Measurements from ENCODE around the gene FMNL3. TPM values are rescaled to one million over a fixed set of nuclear protein-coding genes. Genes with fewer than 3 reads are reported as not detected.

Gene FMNL3
- total RNA-seq, 1 donor from 2014 or later = 58.4 TPM

DNA sequence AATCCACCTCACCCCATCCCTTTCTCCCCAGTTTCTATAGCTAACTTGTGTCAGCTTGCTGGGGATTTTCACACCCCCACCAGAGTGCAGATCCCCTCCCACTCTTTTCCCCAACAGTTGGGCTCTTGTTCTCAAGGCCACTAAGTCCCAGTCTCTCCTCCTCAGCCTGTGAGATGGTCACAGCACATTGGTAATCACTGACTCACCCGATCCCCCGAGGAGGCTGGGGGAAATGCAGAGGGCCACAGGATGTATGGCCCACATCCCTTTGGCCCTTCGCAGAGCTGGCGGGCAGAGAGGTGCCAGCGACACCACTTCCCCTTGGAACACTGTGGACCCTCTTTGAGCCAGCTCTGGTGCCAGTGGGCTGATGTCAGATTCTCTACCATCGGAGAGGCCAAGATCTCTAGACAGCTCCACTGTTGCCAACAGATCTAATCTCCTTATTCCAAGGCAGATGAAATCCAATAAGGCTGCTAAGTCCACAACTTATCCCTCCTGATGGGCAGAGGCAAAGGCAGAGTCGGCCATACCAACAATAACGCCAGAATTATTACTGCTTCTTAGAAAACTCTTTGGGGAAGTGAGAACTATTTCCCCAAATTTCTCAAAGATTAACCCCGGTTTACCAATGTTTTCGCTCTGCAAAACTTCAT is 1.6 kb downstream of the FMNL3 start:
- Mint-ChIP-seq H3K4me1 (ENCODE audit: low read depth, unreplicated experiment) (peaks cover 39% of the 10 kb centered on the region), H3K27ac (ENCODE audit: unreplicated experiment) (peak overlapping the region; percentile 95)
- H3K4me2 ChIP-seq (ENCODE audit: low read length) = peak overlapping the region; percentile 91

DNA sequence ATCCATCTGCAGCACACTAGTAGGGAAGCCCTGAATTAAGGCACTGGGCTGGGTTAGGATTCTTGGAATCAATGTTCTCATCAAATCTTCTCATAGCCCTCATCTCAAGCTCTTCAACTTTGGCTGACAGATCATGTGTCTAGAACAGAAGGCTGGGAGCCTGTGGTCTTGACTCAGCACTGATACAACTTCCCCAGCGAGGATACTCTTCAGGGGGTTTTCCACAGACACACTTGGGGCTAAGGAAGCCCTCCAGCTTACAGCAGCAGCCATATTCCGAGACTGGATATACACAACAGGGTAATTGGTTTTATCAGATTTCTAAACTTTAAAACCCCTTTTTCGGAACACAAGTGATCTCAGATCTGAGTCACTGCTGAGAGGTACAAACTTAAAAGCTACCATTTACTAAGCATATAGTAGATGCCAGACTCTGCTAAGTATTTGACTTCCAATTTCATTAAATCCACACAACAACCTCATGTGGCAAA is 3.5 kb downstream of the FMNL3 start:
- TF ChIP-seq, protein P1, sequence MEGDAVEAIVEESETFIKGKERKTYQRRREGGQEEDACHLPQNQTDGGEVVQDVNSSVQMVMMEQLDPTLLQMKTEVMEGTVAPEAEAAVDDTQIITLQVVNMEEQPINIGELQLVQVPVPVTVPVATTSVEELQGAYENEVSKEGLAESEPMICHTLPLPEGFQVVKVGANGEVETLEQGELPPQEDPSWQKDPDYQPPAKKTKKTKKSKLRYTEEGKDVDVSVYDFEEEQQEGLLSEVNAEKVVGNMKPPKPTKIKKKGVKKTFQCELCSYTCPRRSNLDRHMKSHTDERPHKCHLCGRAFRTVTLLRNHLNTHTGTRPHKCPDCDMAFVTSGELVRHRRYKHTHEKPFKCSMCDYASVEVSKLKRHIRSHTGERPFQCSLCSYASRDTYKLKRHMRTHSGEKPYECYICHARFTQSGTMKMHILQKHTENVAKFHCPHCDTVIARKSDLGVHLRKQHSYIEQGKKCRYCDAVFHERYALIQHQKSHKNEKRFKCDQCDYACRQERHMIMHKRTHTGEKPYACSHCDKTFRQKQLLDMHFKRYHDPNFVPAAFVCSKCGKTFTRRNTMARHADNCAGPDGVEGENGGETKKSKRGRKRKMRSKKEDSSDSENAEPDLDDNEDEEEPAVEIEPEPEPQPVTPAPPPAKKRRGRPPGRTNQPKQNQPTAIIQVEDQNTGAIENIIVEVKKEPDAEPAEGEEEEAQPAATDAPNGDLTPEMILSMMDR (IDR thresholded peaks at IDR 0.05; ENCODE audit: insufficient read depth, low read depth, low read length) = no peak
- TF ChIP-seq EZH2 (IDR thresholded peaks at IDR 0.05; ENCODE audit: insufficient read depth, low read length) = no peak
- H2AFZ ChIP-seq (ENCODE audit: low read depth, low read length) = no peak overlapping the region
- peak overlapping the region; percentile 41 for H3K4me3 ChIP-seq (ENCODE audit: insufficient read depth, low read depth, low read length)
- peaks cover 77% of the 10 kb centered on the region for H3K79me2 ChIP-seq (ENCODE audit: insufficient read depth, low read length)
- Mint-ChIP-seq H3K27me3 (ENCODE audit: low read depth, unreplicated experiment) (peaks cover 5% of the 10 kb centered on the region), H3K27ac (ENCODE audit: unreplicated experiment) (peak overlapping the region; percentile 89), H3K4me3 (ENCODE audit: unreplicated experiment) (peak overlapping the region; percentile 74), H3K4me1 (ENCODE audit: low read depth, unreplicated experiment) (peaks cover 51% of the 10 kb centered on the region), H3K9me3 (ENCODE audit: unreplicated experiment) (peaks cover 1% of the 10 kb centered on the region), H3K36me3 (ENCODE audit: low read depth, unreplicated experiment) (peaks cover 2% of the 10 kb centered on the region)
- peak overlapping the region; percentile 38 for H3K9ac ChIP-seq (ENCODE audit: low read length)
- DNase-seq (ENCODE audit: low read depth) (peak; percentile 81), FAIRE-seq (no peak)
- H3K36me3 ChIP-seq (ENCODE audit: insufficient read depth, low read length) = no peaks in the 10 kb centered on the region
- peak overlapping the region; percentile 78 for H3K27ac ChIP-seq (ENCODE audit: low read depth, low read length)
- no peaks in the 10 kb centered on the region for H3K9me3 ChIP-seq (ENCODE audit: insufficient read depth, low read depth, low read length)
- H3K4me1 ChIP-seq (ENCODE audit: insufficient read depth, low read length) = peaks cover 56% of the 10 kb centered on the region
- peak overlapping the region; percentile 77 for H3K4me2 ChIP-seq (ENCODE audit: low read length)
- peaks cover 25% of the 10 kb centered on the region for H4K20me1 ChIP-seq (ENCODE audit: insufficient read depth, low read length)
- no peaks in the 10 kb centered on the region for H3K27me3 ChIP-seq (ENCODE audit: insufficient read depth, low read length)

More for the DNA sequence above, 1.6 kb downstream of the FMNL3 start:
- peak overlapping the region; percentile 91 for H3K9ac ChIP-seq (ENCODE audit: low read length)
- H3K4me3 ChIP-seq (ENCODE audit: insufficient read depth, low read depth, low read length) = peak overlapping the region; percentile 81
- H3K36me3 ChIP-seq (ENCODE audit: insufficient read depth, low read length) = no peaks in the 10 kb centered on the region
- no peaks in the 10 kb centered on the region for H3K9me3 ChIP-seq (ENCODE audit: insufficient read depth, low read depth, low read length)
- peak overlapping the region; percentile 89 for H3K4me3 Mint-ChIP-seq (ENCODE audit: unreplicated experiment)
- H3K9me3 Mint-ChIP-seq (ENCODE audit: unreplicated experiment) = no peaks in the 10 kb centered on the region
- H3K27me3 Mint-ChIP-seq (ENCODE audit: low read depth, unreplicated experiment) = peaks cover 18% of the 10 kb centered on the region
- peaks cover 18% of the 10 kb centered on the region for H4K20me1 ChIP-seq (ENCODE audit: insufficient read depth, low read length)
- TF ChIP-seq EZH2 (IDR thresholded peaks at IDR 0.05; ENCODE audit: insufficient read depth, low read length) = no peak
- TF ChIP-seq, protein P1 (IDR thresholded peaks at IDR 0.05; ENCODE audit: insufficient read depth, low read depth, low read length) = no peak
- H3K79me2 ChIP-seq (ENCODE audit: insufficient read depth, low read length) = peaks cover 64% of the 10 kb centered on the region
- H3K36me3 Mint-ChIP-seq (ENCODE audit: low read depth, unreplicated experiment) = no peaks in the 10 kb centered on the region
- peak; percentile 75 for DNase-seq (ENCODE audit: low read depth)
- FAIRE-seq = peak; percentile 23
- H3K27ac ChIP-seq (ENCODE audit: low read depth, low read length) = peak overlapping the region; percentile 78
- H3K4me1 ChIP-seq (ENCODE audit: insufficient read depth, low read length) = peaks cover 44% of the 10 kb centered on the region
- H3K27me3 ChIP-seq (ENCODE audit: insufficient read depth, low read length) = peaks cover 6% of the 10 kb centered on the region
- peak overlapping the region; percentile 7 for H2AFZ ChIP-seq (ENCODE audit: low read depth, low read length)

All from astrocyte (in vitro differentiated cells and primary cell).